Mesendoderm (in vitro differentiated cells): ENCODE measurements around the gene DNASE1L3.

Experiments
- DNase-seq: peaks from one replicate; pipeline ENCODE4 v3.0.0; 2013
- H2AK5ac ChIP-seq: 2 replicates; pipeline ENCODE4 v1.6.1; 2013; ENCODE audit warnings: low read length, inconsistent platforms
- H2BK120ac ChIP-seq: 2 replicates; pipeline ENCODE4 v1.6.1; 2013; ENCODE audit warnings: low read depth, mild to moderate bottlenecking, low read length, moderate library complexity, mixed read lengths
- H2BK15ac ChIP-seq: replicated peaks from 2 replicates; pipeline ENCODE4 v1.6.1; 2013; ENCODE audit warnings: low read depth, mild to moderate bottlenecking, moderate library complexity
- H2BK5ac ChIP-seq: 2 replicates; pipeline ENCODE4 v1.6.1; 2013; ENCODE audit warnings: low read length, inconsistent platforms
- H3K18ac ChIP-seq: 2 replicates; pipeline ENCODE4 v1.6.1; 2013; ENCODE audit warnings: mild to moderate bottlenecking, low read length, mixed read lengths
- H3K23ac ChIP-seq: one replicate; pipeline ENCODE4 v1.6.1; 2013; ENCODE audit warnings: low read length
- H3K27ac ChIP-seq: 2 replicates; pipeline ENCODE4 v1.5.1; 2013; ENCODE audit warnings: low read depth, mild to moderate bottlenecking, inconsistent platforms, low read length, moderate library complexity
- H3K27me3 ChIP-seq: 2 replicates; pipeline ENCODE4 v1.6.1; 2013; ENCODE audit warnings: low read length, control low read depth, mild to moderate bottlenecking, inconsistent platforms; ENCODE audit not compliant: insufficient read depth, poor library complexity
- H3K36me3 ChIP-seq: 2 replicates; pipeline ENCODE4 v1.6.1; 2013; ENCODE audit warnings: low read length, inconsistent platforms; ENCODE audit not compliant: control insufficient read depth, insufficient read depth
- H3K4ac ChIP-seq: one replicate; pipeline ENCODE4 v1.6.1; 2013; ENCODE audit warnings: low read depth, mild to moderate bottlenecking, low read length, moderate library complexity
- H3K4me1 ChIP-seq: 2 replicates; pipeline ENCODE4 v1.6.1; 2013; ENCODE audit warnings: low read depth, low read length, inconsistent platforms; ENCODE audit not compliant: control insufficient read depth
- H3K4me2 ChIP-seq: 2 replicates; pipeline ENCODE4 v1.6.1; 2013; ENCODE audit warnings: low read length
- H3K4me3 ChIP-seq: 2 replicates; pipeline ENCODE4 v1.5.1; 2013; ENCODE audit warnings: mild to moderate bottlenecking, low read length
- H3K56ac ChIP-seq: one replicate; pipeline ENCODE4 v1.6.1; 2013; ENCODE audit warnings: low read length
- H3K79me1 ChIP-seq: 2 replicates; pipeline ENCODE4 v1.6.1; 2013; ENCODE audit warnings: low read length, inconsistent platforms
- H3K79me2 ChIP-seq: 2 replicates; pipeline ENCODE4 v1.6.1; 2013; ENCODE audit warnings: mild to moderate bottlenecking, low read length; ENCODE audit not compliant: control insufficient read depth, insufficient read depth
- H3K9ac ChIP-seq: 2 replicates; pipeline ENCODE4 v1.6.1; 2013; ENCODE audit warnings: low read length, inconsistent platforms
- H4K5ac ChIP-seq: one replicate; pipeline ENCODE4 v1.6.1; 2013; ENCODE audit warnings: low read length
- H4K8ac ChIP-seq: one replicate; pipeline ENCODE4 v1.6.1; 2013; ENCODE audit warnings: low read depth, mild to moderate bottlenecking, control low read depth, low read length, moderate library complexity
- WGBS: extraction: QIAGEN DNeasy Blood & Tissue Kit; methylation state at CpG from one replicate; pipeline ENCODE4 v1.1.7; 2013; ENCODE audit warnings: low lambda C conversion rate, missing lambda C conversion rate; ENCODE audit not compliant: insufficient coverage; ENCODE audit errors: extremely low coverage; 5-methylcytosine and 5-hydroxymethylcytosine counted together

Gene DNASE1L3

DNA sequence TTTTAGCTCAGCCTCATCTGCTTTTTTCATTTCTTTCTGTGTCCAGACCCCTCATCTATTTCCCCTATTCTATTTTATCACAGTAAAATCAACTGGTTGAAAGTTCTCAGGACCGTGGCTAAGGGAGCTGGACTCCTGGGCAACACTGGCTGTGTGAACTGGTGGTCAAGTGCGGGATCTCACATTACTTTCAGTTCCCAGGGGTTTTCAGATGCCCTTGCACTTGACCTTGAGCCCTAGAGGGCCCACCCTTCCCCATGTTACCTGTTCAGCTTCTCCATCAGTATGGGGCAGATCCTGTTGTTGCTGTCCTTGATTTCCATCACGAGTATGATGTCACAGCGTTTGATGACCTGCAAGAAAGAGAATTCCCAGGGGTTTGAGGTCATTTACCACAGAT lies 2.8 kb downstream of the DNASE1L3 start:
- Histone ChIP-seq H2BK5ac (no peak overlapping the region), H3K27me3 (no peaks in the 10 kb centered on the region), H3K18ac (no peak overlapping the region), H3K4me3 (no peak overlapping the region), H3K79me2 (no peaks in the 10 kb centered on the region), H3K4me1 (no peaks in the 10 kb centered on the region), H3K23ac (no peak overlapping the region), H3K36me3 (no peaks in the 10 kb centered on the region), H3K4ac (no peak overlapping the region), H2BK15ac (no peak overlapping the region), H3K79me1 (no peaks in the 10 kb centered on the region), H3K9ac (no peak overlapping the region), H3K56ac (no peak overlapping the region), H2AK5ac (no peak overlapping the region), H3K27ac (no peak overlapping the region), H4K8ac (no peak overlapping the region), H3K4me2 (no peak overlapping the region), H4K5ac (no peak overlapping the region), H2BK120ac (no peak overlapping the region)
- no peak for DNase-seq
- WGBS: no CpG with 5 or more reads among the region's 4 CpGs

DNA sequence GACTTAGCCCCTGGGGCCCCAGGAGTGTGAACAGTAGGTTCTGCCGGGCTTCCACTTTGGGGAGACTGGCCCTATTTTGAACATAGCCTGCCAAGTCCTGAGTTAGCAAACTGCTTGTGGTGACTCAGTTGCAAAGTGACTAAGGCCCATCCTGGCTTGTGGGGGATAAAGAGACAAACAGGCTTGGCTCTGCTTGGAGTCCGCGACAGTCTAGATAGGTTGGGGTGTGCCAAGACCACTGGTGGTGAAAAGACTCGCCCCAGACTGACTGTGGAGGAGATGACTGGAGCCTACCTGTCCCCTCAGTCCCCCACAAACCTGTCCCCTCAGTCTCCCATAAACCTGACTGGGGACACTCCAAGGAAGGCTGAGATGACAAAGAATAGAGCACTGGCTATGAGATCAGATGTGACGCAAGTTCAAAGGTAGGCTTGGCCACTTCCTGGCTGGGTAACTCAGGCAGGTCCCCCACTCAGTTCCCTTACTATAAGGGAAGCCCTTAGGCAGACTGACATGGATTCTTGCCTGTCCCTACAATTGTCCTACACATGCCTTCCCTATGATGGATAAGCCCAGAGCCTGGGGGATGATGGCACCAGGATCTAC lies 4.3 kb downstream of the DNASE1L3 start:
- Histone ChIP-seq H3K27ac (no peak overlapping the region), H2AK5ac (no peak overlapping the region), H4K5ac (no peak overlapping the region), H3K4me1 (no peaks in the 10 kb centered on the region), H2BK120ac (no peak overlapping the region), H3K36me3 (no peaks in the 10 kb centered on the region), H2BK5ac (no peak overlapping the region), H3K79me2 (no peaks in the 10 kb centered on the region), H3K4ac (no peak overlapping the region), H3K23ac (no peak overlapping the region), H4K8ac (no peak overlapping the region), H3K56ac (no peak overlapping the region), H3K79me1 (no peaks in the 10 kb centered on the region), H3K4me2 (no peak overlapping the region), H3K18ac (no peak overlapping the region), H2BK15ac (no peak overlapping the region), H3K4me3 (no peak overlapping the region), H3K9ac (no peak overlapping the region), H3K27me3 (no peaks in the 10 kb centered on the region)
- no CpG with 5 or more reads among the region's 5 CpGs for WGBS
- peak; percentile 51 for DNase-seq

DNA sequence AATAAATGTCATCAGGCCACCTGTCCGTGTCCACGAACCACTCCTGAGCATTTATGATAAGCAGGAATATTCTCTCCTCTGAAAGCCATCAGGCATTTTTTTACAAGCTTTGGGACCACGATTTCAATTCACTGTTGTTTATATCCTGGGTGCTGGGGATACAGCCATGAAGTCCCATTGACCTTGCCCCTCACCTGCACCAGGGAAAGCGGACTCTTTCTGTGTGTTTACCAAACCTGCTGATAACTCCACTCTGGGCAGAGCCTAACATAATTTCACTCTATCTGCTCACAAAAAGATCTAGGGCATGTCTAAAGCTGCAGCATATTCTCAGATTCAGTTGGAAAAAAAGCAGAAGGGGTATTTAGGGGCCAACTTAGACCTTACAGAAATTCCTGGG lies 4.8 kb downstream of the DNASE1L3 start:
- Histone ChIP-seq H2AK5ac (no peak overlapping the region), H3K18ac (no peak overlapping the region), H3K27ac (no peak overlapping the region), H3K4ac (no peak overlapping the region), H3K79me2 (no peaks in the 10 kb centered on the region), H2BK15ac (no peak overlapping the region), H3K4me3 (no peak overlapping the region), H3K23ac (no peak overlapping the region), H3K9ac (no peak overlapping the region), H3K4me1 (no peaks in the 10 kb centered on the region), H3K79me1 (no peaks in the 10 kb centered on the region), H3K36me3 (no peaks in the 10 kb centered on the region), H3K56ac (no peak overlapping the region), H3K27me3 (no peaks in the 10 kb centered on the region), H2BK120ac (no peak overlapping the region), H4K8ac (no peak overlapping the region), H4K5ac (no peak overlapping the region), H3K4me2 (no peak overlapping the region), H2BK5ac (no peak overlapping the region)
- DNase-seq: no peak
- WGBS: no CpG with 5 or more reads among the region's 4 CpGs

DNA sequence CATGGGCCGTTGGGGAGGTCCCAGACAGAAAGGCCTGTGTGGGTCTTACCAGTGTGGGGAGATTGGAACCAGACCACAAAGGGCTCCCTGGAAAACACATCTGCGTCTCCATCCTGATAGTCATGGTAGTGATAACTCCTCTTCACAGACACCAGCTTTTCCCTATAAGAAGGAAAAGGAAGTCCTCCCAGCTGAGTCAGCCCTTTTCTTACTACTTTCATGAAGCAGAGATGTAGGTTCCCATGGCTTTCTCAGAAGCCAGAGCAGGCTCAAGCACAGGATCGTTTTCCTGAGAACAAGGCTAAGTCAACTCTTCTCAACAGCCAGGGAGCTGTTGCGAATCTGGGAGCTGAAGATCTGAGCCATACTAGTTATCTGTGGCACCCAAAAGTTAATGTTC lies 6.1 kb downstream of the DNASE1L3 start:
- no peak overlapping the region for H2BK120ac ChIP-seq

DNA sequence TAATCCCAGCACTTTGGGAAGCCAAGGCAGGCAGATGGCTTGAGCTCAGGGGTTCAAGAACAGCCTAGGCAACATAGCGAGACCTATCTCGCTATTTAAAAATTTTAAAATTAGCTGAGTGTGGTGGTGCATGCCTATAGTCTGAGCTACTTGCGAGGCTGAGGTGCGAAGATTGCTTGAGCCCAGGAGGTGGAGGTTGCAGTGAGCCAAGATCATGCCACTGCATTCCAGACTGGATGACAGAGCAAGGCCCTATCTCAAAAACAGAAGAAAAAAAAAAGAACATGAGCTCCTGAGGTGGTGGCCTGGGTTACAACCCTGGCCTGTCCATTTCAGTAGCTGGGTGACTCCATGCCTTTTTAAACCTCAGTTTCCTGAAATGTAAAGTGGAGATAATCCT lies 7.2 kb downstream of the DNASE1L3 start:
- no peak overlapping the region for H3K4me2 ChIP-seq
- no CpG with 5 or more reads among the region's 4 CpGs for WGBS
- H3K79me2 ChIP-seq: no peaks in the 10 kb centered on the region
- H3K23ac ChIP-seq: no peak overlapping the region
- no peaks in the 10 kb centered on the region for H3K27me3 ChIP-seq
- H3K56ac ChIP-seq: no peak overlapping the region
- H2BK120ac ChIP-seq: no peak overlapping the region
- no peaks in the 10 kb centered on the region for H3K4me1 ChIP-seq
- no peak overlapping the region for H2BK5ac ChIP-seq
- no peak overlapping the region for H3K4ac ChIP-seq
- no peak overlapping the region for H2AK5ac ChIP-seq
- no peak overlapping the region for H4K5ac ChIP-seq
- H3K36me3 ChIP-seq: no peaks in the 10 kb centered on the region
- peak; percentile 70 for DNase-seq
- H3K4me3 ChIP-seq: no peak overlapping the region
- H3K9ac ChIP-seq: no peak overlapping the region
- no peak overlapping the region for H3K27ac ChIP-seq
- H4K8ac ChIP-seq: no peak overlapping the region
- H2BK15ac ChIP-seq: no peak overlapping the region
- no peak overlapping the region for H3K18ac ChIP-seq
- H3K79me1 ChIP-seq: no peaks in the 10 kb centered on the region

More for the DNA sequence above, 6.1 kb downstream of the DNASE1L3 start:
- Histone ChIP-seq H2BK5ac (no peak overlapping the region), H3K79me1 (no peaks in the 10 kb centered on the region), H3K27ac (no peak overlapping the region), H3K4me3 (no peak overlapping the region), H2BK15ac (no peak overlapping the region), H3K23ac (no peak overlapping the region), H3K4ac (no peak overlapping the region), H3K18ac (no peak overlapping the region), H4K5ac (no peak overlapping the region), H3K27me3 (no peaks in the 10 kb centered on the region), H3K56ac (no peak overlapping the region), H4K8ac (no peak overlapping the region), H3K9ac (no peak overlapping the region), H3K4me1 (no peaks in the 10 kb centered on the region), H2AK5ac (no peak overlapping the region), H3K36me3 (no peaks in the 10 kb centered on the region), H3K79me2 (no peaks in the 10 kb centered on the region), H3K4me2 (no peak overlapping the region)
- WGBS: no CpG with 5 or more reads among the region's 4 CpGs
- DNase-seq: no peak

DNA sequence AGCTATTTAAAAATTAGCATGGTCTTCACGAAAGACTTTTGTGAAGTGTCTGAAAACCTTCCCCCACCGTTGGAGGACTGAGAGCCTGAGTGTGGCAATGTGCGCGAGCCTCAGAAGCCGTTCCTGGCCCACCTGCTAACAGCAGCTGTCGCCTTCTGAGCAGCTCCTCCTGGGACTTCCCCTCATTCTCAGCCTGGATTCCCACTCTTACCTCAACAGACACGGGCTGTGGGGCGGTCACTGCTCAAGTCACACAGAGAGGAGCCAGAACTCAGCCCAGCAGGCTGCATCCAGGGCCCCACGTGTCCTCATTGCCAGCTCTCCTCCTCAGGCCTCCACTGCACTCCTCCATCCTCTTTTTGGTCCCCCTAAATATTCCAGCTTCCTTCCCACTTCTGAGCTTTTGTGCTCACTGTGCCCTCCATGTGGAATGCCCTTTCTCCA lies 7.8 kb downstream of the DNASE1L3 start:
- no peaks in the 10 kb centered on the region for H3K36me3 ChIP-seq
- no peak overlapping the region for H3K9ac ChIP-seq
- no peak overlapping the region for H2BK5ac ChIP-seq
- H2BK120ac ChIP-seq: no peak overlapping the region
- no peak overlapping the region for H3K4me3 ChIP-seq
- H3K4me2 ChIP-seq: no peak overlapping the region
- H2BK15ac ChIP-seq: no peak overlapping the region
- H3K4me1 ChIP-seq: no peaks in the 10 kb centered on the region
- no peak overlapping the region for H4K5ac ChIP-seq
- WGBS: no CpG with 5 or more reads among the region's 9 CpGs
- no peak overlapping the region for H3K27ac ChIP-seq
- no peak overlapping the region for H3K4ac ChIP-seq
- no peak for DNase-seq
- no peak overlapping the region for H3K18ac ChIP-seq
- no peaks in the 10 kb centered on the region for H3K79me2 ChIP-seq
- no peak overlapping the region for H3K56ac ChIP-seq
- no peak overlapping the region for H3K23ac ChIP-seq
- H2AK5ac ChIP-seq: no peak overlapping the region
- H3K27me3 ChIP-seq: no peaks in the 10 kb centered on the region
- H4K8ac ChIP-seq: no peak overlapping the region
- no peaks in the 10 kb centered on the region for H3K79me1 ChIP-seq
